ENCODE results near the gene ZNF26. TPM values are rescaled to one million over a fixed set of nuclear protein-coding genes. Genes with fewer than 3 reads are reported as not detected.
A peak's percentile ranks its signal among the peaks of the same experiment; 100 is the strongest.
"Not testable (repeated sequence)": the region's sequence is repeated elsewhere in the genome, so short reads cannot be mapped to it uniquely, and the experiment has no call there.

The ZNF26 gene, protein sequence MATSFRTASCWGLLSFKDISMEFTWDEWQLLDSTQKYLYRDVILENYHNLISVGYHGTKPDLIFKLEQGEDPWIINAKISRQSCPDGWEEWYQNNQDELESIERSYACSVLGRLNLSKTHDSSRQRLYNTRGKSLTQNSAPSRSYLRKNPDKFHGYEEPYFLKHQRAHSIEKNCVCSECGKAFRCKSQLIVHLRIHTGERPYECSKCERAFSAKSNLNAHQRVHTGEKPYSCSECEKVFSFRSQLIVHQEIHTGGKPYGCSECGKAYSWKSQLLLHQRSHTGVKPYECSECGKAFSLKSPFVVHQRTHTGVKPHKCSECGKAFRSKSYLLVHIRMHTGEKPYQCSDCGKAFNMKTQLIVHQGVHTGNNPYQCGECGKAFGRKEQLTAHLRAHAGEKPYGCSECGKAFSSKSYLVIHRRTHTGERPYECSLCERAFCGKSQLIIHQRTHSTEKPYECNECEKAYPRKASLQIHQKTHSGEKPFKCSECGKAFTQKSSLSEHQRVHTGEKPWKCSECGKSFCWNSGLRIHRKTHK
- total RNA-seq: 36.0 and 41.5 TPM in 2 replicates
- total RNA-seq (2013): 20.6 TPM
- polyA plus RNA-seq: 38.3 and 43.6 TPM in 2 replicates
- 45.5 and 52.6 TPM in 2 replicates for polyA minus RNA-seq

DNA sequence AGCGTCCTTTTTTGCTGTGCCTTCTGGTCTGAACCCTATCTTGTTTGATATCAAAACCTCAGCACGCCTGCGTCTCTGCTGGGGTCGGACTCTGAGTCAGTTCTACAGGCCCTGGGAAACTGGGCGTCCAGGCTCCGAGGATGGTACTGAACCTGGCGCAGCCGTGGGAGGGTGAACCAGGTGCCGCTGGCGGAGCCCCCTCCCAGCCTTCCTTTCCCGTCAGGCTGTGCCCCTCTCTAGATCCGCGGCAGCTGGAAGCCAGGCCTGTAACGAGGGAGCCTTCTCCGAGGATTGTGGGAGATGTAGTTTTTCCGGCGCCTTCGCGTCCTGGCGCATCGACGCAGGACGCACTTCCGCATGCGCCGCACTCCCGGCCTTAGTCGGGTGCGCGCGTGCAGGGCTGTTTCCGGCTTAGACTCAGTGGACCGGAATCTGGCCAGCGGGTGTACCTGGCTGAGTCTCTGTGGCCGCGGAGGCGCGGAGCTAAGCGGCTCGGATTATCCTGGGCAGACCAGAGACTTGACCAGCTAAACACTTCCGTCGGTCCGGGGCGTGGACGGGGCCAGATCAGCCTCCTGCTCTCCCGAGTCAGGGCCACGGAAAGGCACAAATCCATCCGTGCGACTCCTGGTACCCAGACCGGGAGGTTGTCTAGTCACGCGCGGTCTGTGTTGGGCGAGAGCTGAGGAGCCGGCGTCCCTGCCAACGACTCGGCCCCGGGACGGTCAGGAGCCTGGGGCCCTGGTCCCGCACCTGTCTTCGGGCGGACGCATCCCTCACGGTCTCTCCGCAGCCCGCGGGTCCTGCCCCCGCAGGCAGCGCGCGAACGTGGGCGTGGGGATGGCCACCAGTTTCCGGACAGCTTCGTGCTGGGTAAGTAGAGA, at the start of gene ZNF26:
ZNF26 (plus strand) TSS at position 367 of the 884 bp plus-strand sequence; CDS start at position 841, 474 bp downstream.
- peak within 1 kb of the TSS; percentile 95 for H3K4me3 Mint-ChIP-seq
- Histone ChIP-seq H3K79me2 (ENCODE audit: control insufficient read depth, insufficient read depth, low read length) (peaks cover 53% of the 10 kb centered on the region), H3K9ac (ENCODE audit: low read length) (peak within 1 kb of the TSS; percentile 83), H3K4me3 (ENCODE audit: control extremely low read depth in 1 of 5, extremely low read depth in 1 of 5, insufficient read depth in 1 of 5, low read depth in 2 of 5, low read length in 4 of 5) (peak within 1 kb of the TSS; percentile 72 to 95 (median 89)), H3K4me2 (replicated peaks; ENCODE audit: low read depth, low read length, poor library complexity, severe bottlenecking) (peak within 1 kb of the TSS; percentile 74), H2AFZ (ENCODE audit: insufficient read depth, low read depth, low read length, poor library complexity, severe bottlenecking) (peak within 1 kb of the TSS; percentile 87), H3K27me3 (replicated peaks in 1 of 4; ENCODE audit: control extremely low read depth in 1 of 4, control insufficient read depth in 3 of 4, insufficient read depth in 4 of 4, low read length in 3 of 4) (no peaks in the 10 kb centered on the region), H3K36me3 (replicated peaks in 1 of 2; ENCODE audit: control extremely low read depth in 1 of 2, control insufficient read depth in 1 of 2, extremely low read depth in 1 of 2, insufficient read depth in 2 of 2, low read length in 1 of 2) (peaks cover 3 to 14% of the 10 kb centered on the region in 2 experiments), H3K27ac (ENCODE audit: low read length in 2 of 2) (peak within 1 kb of the TSS; percentile 75 to 83), H3K4me1 (ENCODE audit: control insufficient read depth in 2 of 2, insufficient read depth in 2 of 2, low read length in 2 of 2) (peaks cover 14 to 22% of the 10 kb centered on the region in 2 donors), H3K9me3 (ENCODE audit: control extremely low read depth in 1 of 3, control insufficient read depth in 2 of 3, insufficient read depth in 1 of 3, low read length in 2 of 3) (peaks cover 0 to 18% (median 6%) of the 10 kb centered on the region in 3 donors), H4K20me1 (ENCODE audit: control insufficient read depth, insufficient read depth, low read length, poor library complexity, severe bottlenecking) (no peaks in the 10 kb centered on the region)
- peak within 1 kb of the TSS; percentile 96 for H3K27ac Mint-ChIP-seq
- no peaks in the 10 kb centered on the region for H3K27me3 Mint-ChIP-seq
- DNase-seq (peak; percentile 94), ATAC-seq (ENCODE audit: low read depth) (peak; percentile 92)
- peaks cover 5% of the 10 kb centered on the region for H3K9me3 Mint-ChIP-seq (ENCODE audit: insufficient read depth)
- WGBS (ENCODE audit: insufficient coverage): under 1% methylated on average over 75 of the region's 76 CpGs
- POLR2A ChIA-PET: interaction anchor here (0.9 to 1.9 kb wide), 9 partner anchors 13 to 196 kb away, joined by 3 to 13 read pairs (median 5); partner anchors contain the start of genes ZNF10, ZNF605, ZNF84 and ZNF891
- CTCF ChIA-PET: interaction anchor here (1.2 to 2.3 kb wide), 3 partner anchors 12 to 195 kb away, joined by 4 to 23 read pairs (median 4); partner anchors contain the start of genes ZNF268 and ZNF605
- intact Hi-C loops (cut with micrococcal nuclease): loop anchor here (1.0 kb wide), 7 partner anchors 30 to 195 kb away; partner anchors contain the start of genes CHFR, ZNF10, ZNF140 and ZNF268
- TF ChIP-seq EZH2 (IDR thresholded peaks at IDR 0.05; ENCODE audit: borderline replicate concordance, insufficient read depth, low read depth, low read length, poor library complexity, severe bottlenecking): no peak
- TF ChIP-seq, protein P1, sequence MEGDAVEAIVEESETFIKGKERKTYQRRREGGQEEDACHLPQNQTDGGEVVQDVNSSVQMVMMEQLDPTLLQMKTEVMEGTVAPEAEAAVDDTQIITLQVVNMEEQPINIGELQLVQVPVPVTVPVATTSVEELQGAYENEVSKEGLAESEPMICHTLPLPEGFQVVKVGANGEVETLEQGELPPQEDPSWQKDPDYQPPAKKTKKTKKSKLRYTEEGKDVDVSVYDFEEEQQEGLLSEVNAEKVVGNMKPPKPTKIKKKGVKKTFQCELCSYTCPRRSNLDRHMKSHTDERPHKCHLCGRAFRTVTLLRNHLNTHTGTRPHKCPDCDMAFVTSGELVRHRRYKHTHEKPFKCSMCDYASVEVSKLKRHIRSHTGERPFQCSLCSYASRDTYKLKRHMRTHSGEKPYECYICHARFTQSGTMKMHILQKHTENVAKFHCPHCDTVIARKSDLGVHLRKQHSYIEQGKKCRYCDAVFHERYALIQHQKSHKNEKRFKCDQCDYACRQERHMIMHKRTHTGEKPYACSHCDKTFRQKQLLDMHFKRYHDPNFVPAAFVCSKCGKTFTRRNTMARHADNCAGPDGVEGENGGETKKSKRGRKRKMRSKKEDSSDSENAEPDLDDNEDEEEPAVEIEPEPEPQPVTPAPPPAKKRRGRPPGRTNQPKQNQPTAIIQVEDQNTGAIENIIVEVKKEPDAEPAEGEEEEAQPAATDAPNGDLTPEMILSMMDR (IDR thresholded peaks at IDR 0.05): no peak
- peaks cover 27% of the 10 kb centered on the region for H3K4me1 Mint-ChIP-seq

DNA sequence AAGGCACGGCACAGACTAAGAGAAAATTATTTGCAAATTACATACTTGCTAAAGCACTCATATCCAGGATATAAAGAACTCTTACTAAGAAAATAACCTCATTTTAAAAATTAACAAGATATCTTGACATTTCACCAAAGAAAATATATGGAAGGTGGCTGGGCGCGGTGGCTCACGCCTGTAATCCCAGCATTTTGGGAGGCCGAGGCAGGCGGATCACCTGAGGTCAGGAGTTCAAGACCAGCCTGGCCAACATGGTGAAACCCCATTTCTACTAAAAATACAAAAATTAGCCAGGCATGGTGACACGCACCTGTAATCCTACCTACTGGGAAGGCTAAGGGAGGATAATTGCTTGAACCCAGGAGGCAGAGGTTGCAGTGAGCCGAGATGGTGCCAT, 49.2 kb upstream of the ZNF26 start:
- POLR2A ChIA-PET; H3K9ac ChIP-seq (ENCODE audit: low read length); H3K4me1 Mint-ChIP-seq; H3K4me1 ChIP-seq (ENCODE audit: control insufficient read depth in 2 of 2, insufficient read depth in 2 of 2, low read length in 2 of 2); intact Hi-C loops (cut with micrococcal nuclease); H3K27me3 ChIP-seq (replicated peaks in 1 of 4; ENCODE audit: control extremely low read depth in 1 of 4, control insufficient read depth in 3 of 4, insufficient read depth in 4 of 4, low read length in 3 of 4); H3K27ac ChIP-seq (ENCODE audit: low read length in 2 of 2); CTCF ChIA-PET; H4K20me1 ChIP-seq (ENCODE audit: control insufficient read depth, insufficient read depth, low read length, poor library complexity, severe bottlenecking); H3K36me3 ChIP-seq (replicated peaks in 1 of 2; ENCODE audit: control extremely low read depth in 1 of 2, control insufficient read depth in 1 of 2, extremely low read depth in 1 of 2, insufficient read depth in 2 of 2, low read length in 1 of 2); H3K79me2 ChIP-seq (ENCODE audit: control insufficient read depth, insufficient read depth, low read length); H3K27ac Mint-ChIP-seq; ATAC-seq (ENCODE audit: low read depth); H3K4me2 ChIP-seq (replicated peaks; ENCODE audit: low read depth, low read length, poor library complexity, severe bottlenecking); H2AFZ ChIP-seq (ENCODE audit: insufficient read depth, low read depth, low read length, poor library complexity, severe bottlenecking); H3K27me3 Mint-ChIP-seq; H3K4me3 Mint-ChIP-seq; DNase-seq; H3K4me3 ChIP-seq (ENCODE audit: control extremely low read depth in 1 of 5, extremely low read depth in 1 of 5, insufficient read depth in 1 of 5, low read depth in 2 of 5, low read length in 4 of 5): not testable (repeated sequence)
- peaks cover 0 to 71% (median 48%) of the 10 kb centered on the region in 3 donors for H3K9me3 ChIP-seq (ENCODE audit: control extremely low read depth in 1 of 3, control insufficient read depth in 2 of 3, insufficient read depth in 1 of 3, low read length in 2 of 3)
- 100% methylated on average over 1 of the region's 8 CpGs for WGBS (ENCODE audit: insufficient coverage)
- peaks cover 31% of the 10 kb centered on the region for H3K9me3 Mint-ChIP-seq (ENCODE audit: insufficient read depth)

Measured in B cell (primary cell).